ENCODE measurements around the gene KLF8.

GRCh38 chrX:56268888-56269287 is 36.7 kb downstream of the KLF8 start:
- TF ChIP-seq CTCF (IDR thresholded peaks at IDR 0.05) (no peak), MYC (IDR thresholded peaks at IDR 0.05; ENCODE audit: borderline replicate concordance, low read length) (no peak), JUN (IDR thresholded peaks at IDR 0.05) (no peak), POLR2A (IDR thresholded peaks at IDR 0.05; ENCODE audit: low read length) (no peak), CHD4 (IDR thresholded peaks at IDR 0.05; ENCODE audit: borderline replicate concordance) (no peak), REST (IDR thresholded peaks at IDR 0.05) (no peak)

All from A549 (cell line).